GM19035 (cell line): ENCODE results near the gene PHF1.
"Not testable (repeated sequence)": the region's sequence is repeated elsewhere in the genome, so short reads cannot be mapped to it uniquely, and the experiment has no call there.

Experiments used
- ATAC-seq: cut with Tn5 transposase; IDR thresholded peaks from one replicate; pipeline ENCODE4 v1.9.1; 2021; ENCODE audit not compliant: unreplicated experiment

The PHF1 gene

DNA sequence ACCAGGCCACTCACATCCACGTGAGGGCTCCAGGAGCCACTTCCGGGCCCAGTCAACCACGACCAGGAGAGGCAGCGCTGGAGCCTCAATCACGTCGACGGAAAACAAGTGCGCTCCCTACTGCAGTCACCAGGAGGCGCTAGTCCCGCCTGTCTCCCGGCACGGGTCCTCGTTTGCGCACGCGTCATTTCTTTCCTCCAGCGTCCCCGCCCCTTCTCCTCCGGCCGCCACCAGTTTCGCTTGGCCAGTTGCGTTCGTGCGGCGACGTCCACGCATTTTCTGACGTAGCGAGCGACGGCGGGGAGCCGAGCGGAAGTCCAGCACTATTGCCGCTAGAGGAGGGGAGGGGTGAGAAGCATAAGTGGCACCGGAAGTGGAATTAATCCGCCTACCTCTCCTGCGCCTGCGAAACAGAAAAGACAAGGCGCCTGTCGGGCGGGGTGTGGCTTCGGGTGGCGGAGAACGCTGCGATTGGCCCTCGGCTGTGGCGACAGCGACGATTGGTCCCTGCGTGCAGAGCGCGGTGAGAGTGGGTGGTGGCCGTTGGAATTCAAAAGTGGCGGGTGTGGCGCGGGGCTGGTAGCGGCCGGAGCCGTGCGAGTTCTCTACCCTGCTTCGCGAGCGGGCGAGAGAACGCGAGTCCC, 19.4 kb upstream of the PHF1 start, which contains the start of gene KIFC1:
Gene KIFC1, plus strand, starts transcription at position 546 of the 644 bp plus-strand sequence. CDS start 163 bp downstream, outside the sequence.
- ATAC-seq, result peak; percentile 86

DNA sequence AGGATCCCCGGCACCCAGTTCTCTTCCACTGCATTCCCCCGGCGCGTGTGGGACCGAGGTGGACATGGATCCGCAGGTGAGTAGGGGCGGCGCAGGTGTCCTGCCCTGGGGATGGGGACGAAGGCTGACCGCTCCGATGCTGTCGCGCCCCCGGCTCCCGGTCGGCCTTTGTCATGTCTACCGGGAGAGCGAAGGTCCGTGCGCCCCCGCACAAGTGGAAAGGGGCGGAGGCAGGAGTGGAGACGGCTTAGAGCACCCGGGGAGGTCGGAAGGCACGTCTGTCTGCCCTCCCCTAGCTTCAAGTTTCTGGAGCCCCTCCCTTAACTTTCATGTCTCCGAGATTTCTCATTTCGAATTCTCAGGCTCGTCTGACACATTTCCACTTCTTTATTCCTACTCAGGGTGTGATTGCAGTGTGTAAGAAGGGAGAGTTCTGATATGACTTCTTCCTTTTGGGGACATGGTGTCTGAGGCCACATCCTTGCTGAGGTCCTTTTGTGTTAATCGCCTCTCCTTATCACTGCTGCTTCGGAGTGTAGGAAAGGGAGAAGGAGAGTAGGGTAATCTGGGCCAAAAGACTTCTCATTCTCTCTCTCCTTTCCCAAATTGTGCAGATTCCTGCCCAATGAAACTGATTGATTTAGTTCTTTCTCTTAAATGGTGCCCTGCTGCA, 18.8 kb upstream of the PHF1 start:
- ATAC-seq, result peak; percentile 15

DNA sequence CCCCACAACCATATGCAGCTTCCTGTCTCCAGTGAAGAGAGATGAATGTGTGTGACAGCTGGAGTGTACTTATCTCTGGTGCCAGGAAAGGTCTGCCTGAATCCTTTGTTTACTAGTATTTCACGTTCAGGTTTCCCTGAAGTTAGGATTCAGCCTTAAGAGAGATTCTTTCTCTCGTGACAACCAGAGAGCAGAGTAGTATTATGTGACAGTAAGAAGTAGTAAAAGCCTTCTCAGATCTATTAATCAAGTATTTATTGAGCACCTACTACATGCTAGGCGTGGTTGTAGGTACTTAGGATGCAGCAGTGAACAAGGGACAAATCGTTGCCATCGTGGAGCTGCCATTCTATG, 18.2 kb upstream of the PHF1 start:
- no peak for ATAC-seq

DNA sequence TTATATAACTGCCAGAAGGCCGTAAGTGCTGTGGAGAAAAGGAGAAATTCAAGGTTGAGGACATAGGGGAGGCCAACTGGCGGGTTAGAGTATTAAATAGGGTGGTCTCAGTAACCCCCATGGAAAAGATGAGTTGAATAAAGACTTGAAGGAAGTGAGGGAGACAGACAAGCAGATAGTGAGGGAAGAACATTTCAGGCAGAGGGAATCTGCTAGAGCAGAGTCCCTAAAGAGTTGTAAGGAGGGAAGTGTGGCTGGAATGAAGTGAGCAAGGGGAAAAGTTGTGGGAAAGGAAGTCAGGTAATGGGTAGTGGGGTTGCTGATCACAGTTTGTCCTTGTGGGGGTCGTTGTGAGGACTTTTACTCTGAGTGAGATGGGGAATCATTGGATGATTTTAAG, 17.8 kb upstream of the PHF1 start:
- ATAC-seq, result no peak

DNA sequence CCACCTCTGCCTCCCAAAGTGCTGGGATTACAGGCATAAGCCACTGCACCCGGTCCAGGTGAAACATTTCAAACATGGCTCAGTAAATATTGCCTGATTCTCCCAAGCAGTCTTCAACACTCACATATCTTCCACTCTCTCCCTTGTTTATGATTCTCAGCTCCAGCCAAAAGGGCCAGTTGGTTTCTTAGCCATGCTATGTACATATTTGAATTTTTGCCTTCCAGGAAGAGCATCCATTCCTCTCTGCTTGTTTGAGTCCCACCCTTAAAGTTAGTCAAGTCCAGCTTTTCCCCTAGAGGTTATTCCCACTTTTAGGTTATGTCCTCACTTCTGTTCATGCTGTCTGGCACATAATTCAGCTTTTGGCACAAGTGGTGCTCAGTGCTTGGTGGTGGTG, 13.3 kb upstream of the PHF1 start:
- no peak for ATAC-seq

DNA sequence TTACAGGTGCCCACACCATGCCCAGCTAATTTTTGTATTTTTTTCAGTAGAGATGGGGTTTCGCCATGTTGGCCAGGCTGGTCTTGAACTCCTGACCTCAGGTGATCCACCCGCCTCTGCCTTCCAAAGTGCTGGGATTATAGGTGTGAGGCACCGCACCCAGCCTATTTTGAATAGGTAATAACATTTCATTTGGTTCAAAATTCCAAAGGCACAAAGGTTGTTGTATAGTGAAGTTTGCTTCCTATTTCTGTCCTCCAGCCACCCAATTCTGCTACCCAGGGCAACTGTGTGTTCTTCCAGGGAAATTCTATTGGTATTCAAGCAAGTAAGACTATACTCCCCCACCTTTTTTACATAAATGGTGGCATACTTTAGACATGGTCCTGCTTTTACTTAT, 12.2 kb upstream of the PHF1 start:
- ATAC-seq, result not testable (repeated sequence)

DNA sequence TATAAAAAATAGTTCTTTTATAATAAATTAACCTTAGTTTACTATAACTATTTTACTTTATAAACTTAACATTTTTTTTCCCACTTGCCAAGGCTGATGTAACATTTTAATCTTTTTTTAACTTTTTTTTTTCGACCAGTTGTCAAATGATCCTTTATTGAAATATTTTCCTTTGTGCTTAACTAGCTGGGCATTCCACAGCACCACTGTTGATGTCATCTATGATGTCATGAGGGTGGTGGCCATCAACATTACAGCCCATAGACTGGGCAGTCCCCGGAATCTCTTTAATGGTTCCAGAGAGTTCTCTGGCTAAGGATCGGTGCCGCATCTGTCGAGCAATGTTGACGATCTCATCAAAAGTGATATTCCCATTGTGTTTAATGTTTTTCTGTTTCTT, 10.9 kb upstream of the PHF1 start:
- ATAC-seq, result not testable (repeated sequence)

DNA sequence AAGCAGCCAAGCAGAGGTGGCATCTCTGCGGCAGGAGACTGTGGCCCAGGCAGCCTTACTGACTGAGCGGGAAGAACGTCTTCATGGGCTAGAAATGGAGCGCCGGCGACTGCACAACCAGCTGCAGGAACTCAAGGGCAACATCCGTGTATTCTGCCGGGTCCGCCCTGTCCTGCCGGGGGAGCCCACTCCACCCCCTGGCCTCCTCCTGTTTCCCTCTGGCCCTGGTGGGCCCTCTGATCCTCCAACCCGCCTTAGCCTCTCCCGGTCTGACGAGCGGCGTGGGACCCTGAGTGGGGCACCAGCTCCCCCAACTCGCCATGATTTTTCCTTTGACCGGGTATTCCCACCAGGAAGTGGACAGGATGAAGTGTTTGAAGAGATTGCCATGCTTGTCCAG, 5.9 kb upstream of the PHF1 start:
- ATAC-seq, result no peak

DNA sequence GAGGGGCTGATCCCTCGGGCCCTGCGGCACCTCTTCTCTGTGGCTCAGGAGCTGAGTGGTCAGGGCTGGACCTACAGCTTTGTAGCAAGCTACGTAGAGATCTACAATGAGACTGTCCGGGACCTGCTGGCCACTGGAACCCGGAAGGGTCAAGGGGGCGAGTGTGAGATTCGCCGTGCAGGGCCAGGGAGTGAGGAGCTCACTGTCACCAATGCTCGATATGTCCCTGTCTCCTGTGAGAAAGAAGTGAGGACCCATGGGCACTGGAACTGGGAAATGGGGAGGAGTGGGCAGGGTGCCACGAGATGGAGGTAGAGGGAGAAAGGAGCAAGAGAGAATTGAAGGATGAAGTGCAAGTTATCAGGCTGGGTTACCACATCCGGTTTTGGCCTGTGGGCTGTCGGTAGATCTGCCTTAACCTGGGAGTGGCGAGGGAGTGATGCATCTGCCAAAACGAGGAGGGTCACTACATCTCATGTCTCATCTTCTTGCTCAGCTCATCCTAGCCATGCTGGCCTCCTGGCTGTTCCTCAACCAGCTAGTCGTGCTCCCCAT, 5.4 kb upstream of the PHF1 start:
- no peak for ATAC-seq

DNA sequence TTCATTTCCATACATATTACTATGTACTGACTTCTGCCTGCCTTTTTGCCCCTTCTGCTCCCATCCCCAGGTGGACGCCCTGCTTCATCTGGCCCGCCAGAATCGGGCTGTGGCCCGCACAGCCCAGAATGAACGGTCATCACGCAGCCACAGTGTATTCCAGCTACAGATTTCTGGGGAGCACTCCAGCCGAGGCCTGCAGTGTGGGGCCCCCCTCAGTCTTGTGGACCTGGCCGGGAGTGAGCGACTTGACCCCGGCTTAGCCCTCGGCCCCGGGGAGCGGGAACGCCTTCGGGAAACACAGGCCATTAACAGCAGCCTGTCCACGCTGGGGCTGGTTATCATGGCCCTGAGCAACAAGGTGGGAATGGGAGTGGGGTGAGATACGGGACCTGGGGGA, 4.7 kb upstream of the PHF1 start:
- ATAC-seq, result no peak

DNA sequence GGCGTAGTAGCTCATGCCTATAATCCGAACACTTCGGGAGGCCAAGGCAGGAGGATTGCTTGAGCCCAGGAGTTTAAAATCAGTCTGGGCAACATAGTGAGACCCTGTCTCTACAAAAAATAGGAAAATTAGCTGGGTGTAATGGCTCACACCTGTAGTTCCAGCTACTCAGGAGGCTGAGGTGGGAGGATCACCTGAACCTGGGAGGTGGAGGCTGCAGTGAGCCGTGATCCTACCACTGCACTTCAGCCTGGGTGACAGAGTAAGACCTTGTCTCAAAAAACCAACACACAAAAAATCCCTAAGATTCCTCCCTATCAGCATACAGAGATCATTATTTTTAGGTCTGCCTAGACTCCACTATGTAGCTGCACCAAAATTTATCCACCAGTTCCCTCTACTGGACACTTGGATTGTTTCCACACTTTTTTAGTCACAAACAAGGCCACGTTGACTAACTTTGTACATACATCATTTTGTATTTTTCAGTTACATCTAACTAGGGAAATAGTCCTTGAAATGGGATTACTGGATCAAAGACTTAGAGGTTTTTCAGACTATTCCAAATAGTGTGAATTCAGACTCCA, 3.6 kb upstream of the PHF1 start:
- no peak for ATAC-seq

DNA sequence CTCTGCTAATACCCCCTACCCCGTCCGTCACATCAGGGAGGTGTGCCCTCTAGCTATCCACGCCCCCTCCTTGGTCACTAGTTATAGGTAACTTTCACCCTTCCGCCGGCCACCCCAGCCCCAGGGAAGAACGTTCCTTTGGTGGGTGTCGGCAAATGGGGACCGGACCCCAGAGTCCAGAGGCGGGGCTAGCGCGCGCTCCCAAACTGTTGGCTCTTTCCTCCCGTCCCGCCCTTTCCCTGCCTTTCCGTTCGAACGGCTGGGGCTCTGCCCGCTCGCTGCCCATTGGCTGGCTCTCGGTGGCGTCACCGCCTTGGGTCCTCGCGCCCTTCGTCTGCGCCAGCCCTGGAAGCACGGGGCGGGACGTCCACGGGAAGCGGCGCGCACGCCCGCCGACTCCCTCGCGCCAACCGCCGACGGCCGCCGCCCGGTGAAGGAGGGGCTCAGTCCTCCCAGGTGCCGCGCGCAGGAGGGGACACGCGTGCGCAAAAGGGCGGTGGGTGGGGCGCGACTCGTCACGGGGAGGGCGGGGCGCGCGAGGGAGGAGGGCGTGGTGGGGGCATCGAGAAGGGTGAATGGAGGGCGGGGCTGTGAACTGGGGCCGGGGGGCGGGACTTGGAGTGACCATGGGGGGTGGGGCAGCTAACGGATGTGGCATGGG, 634 bp upstream of the PHF1 start:
- ATAC-seq, result peak; percentile 83

DNA sequence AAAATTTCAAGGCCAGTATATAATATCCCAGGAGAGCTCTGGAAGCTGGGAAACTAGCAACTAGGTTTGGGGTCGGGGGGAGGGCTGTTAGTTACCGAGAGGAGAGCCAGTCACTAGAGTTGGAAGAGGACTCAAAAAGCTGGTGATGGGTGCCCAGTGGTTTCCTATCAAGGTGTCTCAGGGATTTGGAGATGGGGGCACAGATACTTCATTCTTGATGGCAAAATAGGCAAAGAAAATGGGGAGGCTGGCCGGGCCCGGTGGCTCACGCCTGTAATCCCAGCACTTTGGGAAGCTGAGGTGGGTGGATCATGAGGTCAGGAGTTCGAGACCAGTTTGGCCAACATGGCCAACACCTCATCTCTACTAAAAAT, 805 bp downstream of the PHF1 start:
- ATAC-seq, result no peak

DNA sequence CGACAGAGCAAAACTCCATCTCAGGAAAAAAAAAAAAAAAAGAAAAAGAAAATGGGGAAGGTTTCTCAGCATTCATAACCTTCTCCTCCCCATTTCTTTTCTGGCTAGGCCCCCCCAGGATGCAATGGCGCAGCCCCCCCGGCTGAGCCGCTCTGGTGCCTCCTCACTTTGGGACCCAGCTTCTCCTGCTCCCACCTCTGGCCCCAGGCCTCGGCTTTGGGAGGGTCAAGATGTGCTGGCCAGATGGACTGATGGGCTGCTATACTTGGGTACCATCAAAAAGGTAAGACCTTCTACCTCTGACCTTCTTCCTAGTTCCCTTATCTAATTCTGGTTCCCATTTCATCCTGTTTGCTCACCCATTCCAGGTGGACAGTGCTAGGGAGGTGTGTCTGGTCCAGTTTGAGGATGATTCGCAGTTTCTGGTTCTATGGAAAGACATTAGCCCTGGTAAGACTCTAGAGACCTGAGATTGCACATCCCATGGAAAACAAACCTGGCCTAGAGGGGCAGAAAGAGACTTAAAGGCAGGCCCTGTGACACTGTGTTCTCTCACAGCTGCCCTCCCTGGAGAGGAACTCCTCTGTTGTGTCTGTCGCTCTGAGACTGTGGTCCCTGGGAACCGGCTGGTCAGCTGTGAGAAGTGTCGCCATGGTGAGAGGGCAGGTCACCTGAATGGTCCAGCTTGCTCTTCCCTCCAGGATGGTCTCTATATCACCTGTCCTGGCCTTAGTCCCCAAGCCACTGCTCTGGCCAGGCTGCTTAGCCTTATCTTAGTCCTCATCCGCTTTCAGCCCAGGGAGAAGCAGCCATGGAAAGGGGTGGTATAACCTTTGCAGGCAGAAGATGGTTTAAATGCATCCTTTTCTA, 1.6 kb downstream of the PHF1 start:
- ATAC-seq, result no peak

DNA sequence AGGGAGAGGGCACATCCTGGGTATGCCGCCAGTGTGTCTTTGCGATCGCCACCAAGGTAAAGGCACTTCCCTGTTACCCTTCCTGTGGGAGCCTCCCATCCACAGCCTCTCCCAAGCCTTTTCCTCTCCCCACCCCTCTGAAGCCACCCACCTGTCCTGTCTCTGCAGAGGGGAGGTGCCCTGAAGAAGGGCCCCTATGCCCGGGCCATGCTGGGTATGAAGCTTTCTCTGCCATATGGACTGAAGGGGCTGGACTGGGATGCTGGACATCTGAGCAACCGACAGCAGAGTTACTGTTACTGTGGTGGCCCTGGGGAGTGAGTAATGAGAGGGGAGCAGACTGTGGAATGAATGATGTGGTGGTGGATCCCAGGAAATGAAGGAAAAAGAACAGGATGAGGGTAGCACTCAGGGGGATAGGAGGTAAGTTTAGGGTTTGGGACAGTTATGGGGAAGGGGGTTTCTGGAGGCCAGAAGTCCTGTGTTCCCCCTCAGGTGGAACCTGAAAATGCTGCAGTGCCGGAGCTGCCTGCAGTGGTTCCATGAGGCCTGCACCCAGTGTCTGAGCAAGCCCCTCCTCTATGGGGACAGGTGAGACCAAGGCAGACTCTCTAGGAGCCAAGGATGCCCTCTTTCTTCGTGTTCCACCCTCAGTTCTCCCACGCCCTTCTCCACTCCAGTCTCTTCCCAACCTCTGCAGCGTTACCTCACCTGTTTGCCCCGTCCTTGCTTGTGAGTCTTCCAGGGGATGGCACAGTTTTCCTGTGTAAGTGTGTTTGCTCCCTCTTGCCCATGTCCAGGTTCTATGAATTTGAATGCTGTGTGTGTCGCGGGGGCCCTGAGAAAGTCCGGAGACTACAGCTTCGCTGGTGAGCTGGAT, 2.7 kb downstream of the PHF1 start:
- ATAC-seq, result no peak

DNA sequence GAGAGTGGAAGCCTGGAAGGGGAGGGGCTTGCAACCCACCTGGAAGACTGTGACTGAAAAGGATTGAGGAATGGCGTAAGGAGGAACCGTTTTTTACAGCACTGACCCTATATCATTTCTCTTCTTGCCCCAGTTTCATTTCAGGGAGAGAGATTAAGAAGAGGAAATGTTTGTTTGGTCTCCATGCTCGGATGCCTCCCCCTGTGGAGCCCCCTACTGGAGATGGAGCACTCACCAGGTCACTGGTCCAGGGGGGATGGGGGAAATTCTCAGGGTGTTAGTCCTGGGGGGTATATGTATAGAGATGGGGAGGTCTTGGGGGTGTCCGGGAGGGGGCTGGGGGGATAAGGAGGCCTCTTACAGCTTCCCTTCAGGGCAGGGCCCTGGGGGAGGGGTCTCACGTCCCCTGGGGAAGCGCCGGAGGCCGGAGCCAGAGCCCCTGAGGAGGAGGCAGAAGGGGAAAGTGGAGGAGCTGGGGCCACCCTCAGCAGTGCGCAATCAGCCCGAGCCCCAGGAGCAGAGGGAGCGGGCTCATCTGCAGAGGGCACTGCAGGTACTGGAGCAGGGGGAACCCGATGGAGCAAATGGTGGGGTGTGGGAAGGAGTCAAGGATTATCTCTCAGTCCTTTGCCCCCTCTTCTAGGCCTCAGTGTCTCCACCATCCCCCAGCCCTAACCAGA, 3.9 kb downstream of the PHF1 start:
- ATAC-seq, result no peak

DNA sequence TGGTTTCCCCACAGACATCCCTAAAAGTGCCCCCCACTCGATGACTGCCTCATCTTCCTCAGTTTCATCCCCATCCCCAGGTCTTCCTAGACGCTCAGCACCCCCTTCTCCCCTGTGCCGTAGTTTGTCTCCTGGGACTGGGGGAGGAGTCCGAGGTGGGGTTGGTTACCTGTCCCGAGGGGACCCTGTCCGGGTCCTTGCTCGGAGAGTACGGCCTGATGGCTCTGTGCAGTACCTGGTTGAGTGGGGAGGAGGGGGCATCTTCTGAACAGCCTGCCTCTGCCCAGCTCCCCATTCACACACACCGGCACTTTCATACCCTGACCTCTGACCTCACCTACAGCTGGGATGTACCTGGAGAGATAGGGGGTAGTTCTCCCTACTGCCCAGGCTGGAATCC, 5.0 kb downstream of the PHF1 start:
- ATAC-seq, result no peak

DNA sequence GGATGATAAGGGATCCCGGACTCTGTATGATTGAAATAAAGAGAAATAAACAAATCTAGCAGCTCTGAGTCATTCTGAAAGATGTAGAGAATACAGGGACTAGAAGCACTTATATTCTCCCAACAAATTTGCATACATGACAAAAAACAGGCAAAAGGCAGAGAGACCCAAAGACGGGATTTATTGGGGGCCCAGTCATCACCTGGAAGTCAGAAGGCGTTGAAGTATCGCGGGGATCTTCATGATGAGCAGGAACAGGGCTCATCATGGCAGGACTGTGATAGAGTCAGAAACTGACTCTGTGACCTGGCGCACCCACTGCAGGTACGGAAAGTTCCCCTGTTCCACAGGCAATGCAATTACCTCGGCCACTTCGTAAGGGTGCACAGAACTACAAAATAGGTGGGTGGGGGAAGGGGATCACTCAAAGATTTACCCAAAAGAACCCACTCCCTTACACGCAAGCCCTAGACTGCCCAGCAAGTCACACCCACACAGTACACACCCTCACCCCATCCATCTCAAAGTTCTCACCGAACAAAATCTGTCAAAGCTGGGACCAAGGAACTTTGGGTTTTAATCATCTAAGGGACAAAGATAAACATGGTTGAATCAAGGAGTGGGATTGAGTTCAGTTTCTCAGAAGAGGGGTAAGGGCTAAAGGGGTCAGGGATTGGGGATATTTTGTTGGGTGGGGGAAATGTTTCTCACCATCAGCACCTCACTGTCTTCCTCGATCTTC, 5.7 kb downstream of the PHF1 start:
- ATAC-seq, result no peak
